Vagina (tissue), 2 donors: ENCODE measurements around the gene LHFPL2. TPM values are rescaled to one million over a fixed set of nuclear protein-coding genes. Genes with fewer than 3 reads are reported as not detected.

Experiments used
- DNase-seq, 2 donors: peaks; one replicate each; pipeline ENCODE4 v3.0.0-alpha.2; 2017; ENCODE audit errors: extremely low spot score in 2 of 2
- H3K27ac ChIP-seq: fragments of 200-600 bp; sonication (generic); one replicate; pipeline ENCODE4 v1.5.1; 2019
- H3K27me3 ChIP-seq: fragments of 200-600 bp; sonication (generic); one replicate; pipeline ENCODE4 v1.5.1; 2019
- H3K36me3 ChIP-seq, 2 donors: fragments of 200-600 bp; sonication (generic); one replicate each; pipeline ENCODE4 v1.5.1; 2017 to 2019
- H3K4me1 ChIP-seq: fragments of 200-600 bp; sonication (generic); one replicate; pipeline ENCODE4 v1.5.1; 2019
- H3K4me3 ChIP-seq, 2 donors: fragments of 200-600 bp; sonication (generic); 1 replicate in 1 of 2; 2 replicates in 1 of 2; pipeline ENCODE4 v1.5.1; 2016 to 2019
- H3K9me3 ChIP-seq: fragments of 200-600 bp; sonication (generic); one replicate; pipeline ENCODE4 v1.5.1; 2019
- CTCF ChIP-seq, 3 experiments: fragments of 450-650 bp in 2 of 3; fragments of 200-600 bp in 1 of 3; sonication (generic) in 1 of 3; IDR thresholded peaks; one replicate each; pipeline ENCODE4 v1.5.1; 2017 to 2019; ENCODE audit warnings: antibody characterized with exemption in 3 of 3, mild to moderate bottlenecking in 2 of 3, moderate library complexity in 2 of 3
- POLR2A ChIP-seq, 2 donors: fragments of 450-650 bp; IDR thresholded peaks; one replicate each; pipeline ENCODE4 v1.6.1; 2017; ENCODE audit warnings: antibody characterized with exemption in 2 of 2, mild to moderate bottlenecking in 2 of 2, moderate library complexity in 2 of 2
- POLR2AphosphoS5 ChIP-seq, 2 donors: sonication (generic); formaldehyde crosslinking; IDR thresholded peaks; one replicate each; pipeline ENCODE4 v1.9.0; 2017; ENCODE audit warnings: antibody characterized with exemption in 2 of 2, mild to moderate bottlenecking in 2 of 2, low read depth in 1 of 2; ENCODE audit not compliant: insufficient read depth in 1 of 2
- intact Hi-C: fragments of 100-400 bp; cut with DNase I; formaldehyde crosslinking; loops from one replicate; pipeline ENCODE4 v1.15.1; 2023
- total RNA-seq: library from RNA; depleted of rRNA; stranded (reverse); fragments of >200 nt; gene quantifications from one replicate; pipeline ENCODE4 v1.2.3, GENCODE V29; 2016

LHFPL2 gene
- total RNA-seq, 1 donor from 2014 or later: 24.8 TPM

- Histone ChIP-seq H3K4me1 (peaks cover 47% of the 10 kb centered on the region), H3K27me3 (no peaks in the 10 kb centered on the region), H3K4me3 (no peak overlapping the region), H3K36me3 (no peaks in the 10 kb centered on the region), H3K27ac (no peak overlapping the region), H3K9me3 (no peaks in the 10 kb centered on the region)
- TF ChIP-seq POLR2AphosphoS5 (IDR thresholded peaks at IDR 0.05; ENCODE audit: insufficient read depth in 1 of 2, low read depth in 1 of 2): no peak
- no peak for TF ChIP-seq CTCF (IDR thresholded peaks at IDR 0.05)
- no peak for TF ChIP-seq POLR2A (IDR thresholded peaks at IDR 0.05)
- no peak for DNase-seq
- intact Hi-C loops: no loop called here
These were observed 4.4 kb downstream of the LHFPL2 start for GRCh38 chr5:78644129-78644528.

- no peak overlapping the region for H3K27ac ChIP-seq
- TF ChIP-seq POLR2A (IDR thresholded peaks at IDR 0.05) (no peak), POLR2AphosphoS5 (IDR thresholded peaks at IDR 0.05; ENCODE audit: insufficient read depth in 1 of 2, low read depth in 1 of 2) (no peak)
- no peaks in the 10 kb centered on the region for H3K9me3 ChIP-seq
- H3K36me3 ChIP-seq: no peaks in the 10 kb centered on the region
- no peak overlapping the region for H3K4me3 ChIP-seq
- H3K27me3 ChIP-seq: no peaks in the 10 kb centered on the region
- intact Hi-C loops: no loop called here
- peaks cover 60% of the 10 kb centered on the region for H3K4me1 ChIP-seq
- DNase-seq: no peak
These were observed 5.9 kb downstream of the LHFPL2 start for GRCh38 chr5:78642701-78643100.

- Histone ChIP-seq H3K27ac (no peak overlapping the region), H3K4me3 (no peak overlapping the region), H3K27me3 (no peaks in the 10 kb centered on the region), H3K4me1 (peaks cover 53% of the 10 kb centered on the region), H3K36me3 (no peaks in the 10 kb centered on the region), H3K9me3 (no peaks in the 10 kb centered on the region)
- TF ChIP-seq POLR2A (IDR thresholded peaks at IDR 0.05) (no peak), CTCF (IDR thresholded peaks at IDR 0.05) (no peak), POLR2AphosphoS5 (IDR thresholded peaks at IDR 0.05; ENCODE audit: insufficient read depth in 1 of 2, low read depth in 1 of 2) (no peak)
- intact Hi-C loops: no loop called here
- no peak for DNase-seq
These were observed 7.7 kb downstream of the LHFPL2 start for GRCh38 chr5:78640662-78641474.

GRCh38 chr5:78639791-78640190 is 8.8 kb downstream of the LHFPL2 start:
- Histone ChIP-seq H3K27ac (no peak overlapping the region), H3K27me3 (no peaks in the 10 kb centered on the region), H3K4me1 (peaks cover 48% of the 10 kb centered on the region), H3K4me3 (no peak overlapping the region), H3K36me3 (no peaks in the 10 kb centered on the region), H3K9me3 (no peaks in the 10 kb centered on the region)
- DNase-seq: no peak
- intact Hi-C loops: no loop called here
- no peak for TF ChIP-seq CTCF (IDR thresholded peaks at IDR 0.05)
- no peak for TF ChIP-seq POLR2AphosphoS5 (IDR thresholded peaks at IDR 0.05; ENCODE audit: insufficient read depth in 1 of 2, low read depth in 1 of 2)
- no peak for TF ChIP-seq POLR2A (IDR thresholded peaks at IDR 0.05)

DNA sequence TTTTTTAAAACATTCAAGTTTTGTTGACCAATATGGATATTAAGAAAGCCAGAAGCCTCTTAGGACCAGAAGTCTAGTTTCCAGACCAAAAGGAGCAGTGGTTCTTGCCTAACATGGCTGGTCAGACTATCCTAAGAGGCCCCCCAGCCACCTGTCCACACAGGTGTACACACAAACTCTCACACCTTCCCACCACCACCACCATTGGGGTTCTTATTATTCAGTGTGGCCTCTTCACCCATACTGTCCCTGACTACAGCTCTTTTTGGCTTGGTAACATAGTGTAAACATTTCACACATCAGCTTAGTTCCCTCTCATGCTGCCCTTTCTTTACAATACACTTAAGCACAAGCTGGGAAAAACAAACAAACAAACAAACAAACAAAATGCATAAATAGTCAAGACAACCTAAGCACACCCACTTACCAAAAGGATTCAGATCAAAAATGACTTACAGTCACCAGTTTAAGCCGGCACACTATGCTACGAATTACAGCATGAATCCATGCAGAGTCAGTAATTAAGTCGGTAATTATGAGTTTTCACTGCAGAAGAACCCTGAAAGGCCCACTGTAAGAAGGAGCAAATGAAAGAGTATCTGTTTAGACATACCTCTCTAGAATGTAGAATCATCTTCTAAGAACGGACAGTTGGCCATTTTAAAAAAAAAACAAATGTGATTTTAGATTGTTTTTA is 9.5 kb downstream of the LHFPL2 start:
- Histone ChIP-seq H3K4me1 (peaks cover 49% of the 10 kb centered on the region), H3K27me3 (no peaks in the 10 kb centered on the region), H3K27ac (peak overlapping the region; percentile 54), H3K4me3 (no peak overlapping the region), H3K36me3 (no peaks in the 10 kb centered on the region), H3K9me3 (no peaks in the 10 kb centered on the region)
- intact Hi-C loops: no loop called here
- no peak for TF ChIP-seq POLR2AphosphoS5 (IDR thresholded peaks at IDR 0.05; ENCODE audit: insufficient read depth in 1 of 2, low read depth in 1 of 2)
- DNase-seq: peak in 1 of 2 donors; percentile 49

GRCh38 chr5:78638423-78638822 is 10.1 kb downstream of the LHFPL2 start:
- no peak for TF ChIP-seq CTCF (IDR thresholded peaks at IDR 0.05)
- peak in 1 of 2 donors; percentile 86 for TF ChIP-seq POLR2AphosphoS5 (IDR thresholded peaks at IDR 0.05; ENCODE audit: insufficient read depth in 1 of 2, low read depth in 1 of 2)
- no peak for TF ChIP-seq POLR2A (IDR thresholded peaks at IDR 0.05)
- Histone ChIP-seq H3K4me1 (peaks cover 56% of the 10 kb centered on the region), H3K36me3 (no peaks in the 10 kb centered on the region), H3K9me3 (no peaks in the 10 kb centered on the region), H3K4me3 (no peak overlapping the region), H3K27ac (peak overlapping the region; percentile 54), H3K27me3 (no peaks in the 10 kb centered on the region)
- DNase-seq: peak in 1 of 2 donors; percentile 93
- intact Hi-C loops: no loop called here
